ENCODE data around the gene PFN1. TPM values are rescaled to one million over a fixed set of nuclear protein-coding genes. Genes with fewer than 3 reads are reported as not detected.
A peak's percentile ranks its signal among the peaks of the same experiment; 100 is the strongest.

Gene PFN1
- total and polyA plus RNA-seq, 2 of the 8 experiments (the other 6 are each of a cell fraction or from before 2014, with no cell fraction given), result 1,355 to 1,949 TPM

- TF ChIP-seq KDM5A (IDR thresholded peaks at IDR 0.05; ENCODE audit: low read length) (no peak), GTF2F1 (IDR thresholded peaks at IDR 0.05; ENCODE audit: borderline replicate concordance, low read depth, low read length) (no peak), TAF7 (optimal IDR thresholded peaks at IDR 0.05; ENCODE audit: borderline replicate concordance, low read depth, low read length) (peak; percentile 13), BRCA1 (IDR thresholded peaks at IDR 0.05; ENCODE audit: low read depth, low read length) (no peak), CREB1 (IDR thresholded peaks at IDR 0.05) (no peak), JUND (IDR thresholded peaks at IDR 0.05; ENCODE audit: low read length) (peak; percentile 83), MAX (IDR thresholded peaks at IDR 0.05) (no peak), EZH2 (IDR thresholded peaks at IDR 0.05; ENCODE audit: low read depth, low read length, severe bottlenecking) (no peak), SP1 (IDR thresholded peaks at IDR 0.05; ENCODE audit: low read depth, low read length) (peak; percentile 63; the same call in 1 of the 2 replicates), CHD2 (IDR thresholded peaks at IDR 0.05; ENCODE audit: low read length) (no peak), JUN (IDR thresholded peaks at IDR 0.05; ENCODE audit: low read depth, low read length) (no peak), ASH2L (IDR thresholded peaks at IDR 0.05; ENCODE audit: low read length) (no peak), SIRT6 (IDR thresholded peaks at IDR 0.05; ENCODE audit: low read length) (no peak), ZNF274 (IDR thresholded peaks at IDR 0.05; ENCODE audit: borderline replicate concordance, extremely low read depth, low read length) (no peak), ATF3 (IDR thresholded peaks at IDR 0.05; ENCODE audit: insufficient read depth, low read depth, low read length) (no peak), RXRA (IDR thresholded peaks at IDR 0.05; ENCODE audit: insufficient read depth, low read depth, low read length) (no peak), SIN3A (conservative IDR thresholded peaks at IDR 0.05 in 1 of 2, IDR thresholded peaks at IDR 0.05 in 1 of 2; ENCODE audit: low read depth in 1 of 2, low read length in 2 of 2) (peak in 1 of 2 experiments; percentile 81; a peak in 1 of 4 replicates), EP300 (IDR thresholded peaks at IDR 0.05; ENCODE audit: borderline replicate concordance in 1 of 2, low read depth in 2 of 2, low read length in 2 of 2) (no peak), CBX5 (IDR thresholded peaks at IDR 0.05; ENCODE audit: low read depth, low read length) (no peak), CEBPB (IDR thresholded peaks at IDR 0.05; ENCODE audit: low read depth, low read length) (no peak), CBX8 (IDR thresholded peaks at IDR 0.05; ENCODE audit: borderline replicate concordance, low read depth, low read length) (no peak)
These were observed 3.0 kb downstream of the PFN1 start (continued) for GRCh38 chr17:4945176-4945943.

Data from H1 (cell line).